NB4 (cell line): Measurements from ENCODE around the gene CTNNAL1.

Experiments used
- DNase-seq: peaks from one replicate; pipeline ENCODE4 v3.0.0; 2010; ENCODE audit warnings: low read depth
- H3K4me3 ChIP-seq: one replicate; pipeline ENCODE4 v1.5.1; 2011; ENCODE audit warnings: mild to moderate bottlenecking, low read depth, low read length, moderate library complexity
- MYC ChIP-seq: IDR thresholded peaks from 2 replicates; pipeline ENCODE4 v1.6.1; 2011; ENCODE audit warnings: low read depth, low read length
- POLR2A ChIP-seq: IDR thresholded peaks from 2 replicates; pipeline ENCODE4 v1.6.1; 2011; ENCODE audit warnings: mild to moderate bottlenecking; ENCODE audit not compliant: insufficient read length; ENCODE audit errors: extremely low read depth
- TF ChIP-seq, protein P1 (sequence below): IDR thresholded peaks from 2 replicates; pipeline ENCODE4 v1.6.1; 2011; ENCODE audit warnings: low read depth, low read length
- TF ChIP-seq, protein P2 (sequence below): IDR thresholded peaks from one replicate; pipeline ENCODE4 v1.5.1; 2012; ENCODE audit warnings: low read depth, low read length

The CTNNAL1 gene

DNA sequence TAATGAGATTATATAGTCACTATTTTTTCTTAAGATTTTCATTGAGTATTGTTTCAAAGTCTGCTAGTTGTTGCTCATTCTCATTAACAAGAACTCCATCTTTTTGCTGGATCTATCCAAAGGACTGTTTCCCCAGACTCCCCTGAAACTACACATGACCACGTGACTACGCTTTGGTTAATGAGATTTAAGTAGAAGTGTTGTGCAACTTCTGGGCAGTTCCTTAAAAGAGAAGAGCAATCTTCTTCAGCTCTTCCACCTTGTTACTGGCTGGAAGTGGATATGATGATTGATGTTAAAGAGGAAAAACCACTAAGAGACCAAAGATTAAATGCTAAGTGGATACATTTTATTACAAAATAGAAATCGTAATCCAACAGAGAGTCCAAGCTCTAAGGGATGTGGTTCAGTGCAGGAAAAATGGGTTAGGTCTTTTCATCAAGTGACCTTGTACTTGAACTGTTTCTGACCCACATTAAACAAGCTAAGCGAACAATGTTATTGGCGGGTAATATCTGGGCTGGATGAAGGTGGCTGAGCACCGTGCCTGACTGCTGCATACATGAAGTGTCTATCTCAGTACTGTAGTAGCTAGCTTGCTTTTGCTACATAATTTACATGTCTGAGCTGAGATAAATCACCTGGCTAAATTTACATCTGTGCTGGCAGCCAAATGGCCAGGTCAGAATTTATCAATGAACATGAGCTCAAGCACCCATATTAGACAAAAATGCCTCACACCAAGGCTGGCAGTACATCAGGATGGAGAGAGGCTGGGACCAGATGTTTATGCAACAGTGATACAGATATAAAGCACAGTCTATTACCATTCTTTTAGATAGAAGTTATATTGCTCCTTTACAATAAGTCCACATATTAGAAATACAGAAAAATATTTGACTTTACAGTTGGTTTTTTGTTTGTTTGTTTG, 7.5 kb upstream of the CTNNAL1 start:
- no peak for TF ChIP-seq MYC
- TF ChIP-seq, protein P1, sequence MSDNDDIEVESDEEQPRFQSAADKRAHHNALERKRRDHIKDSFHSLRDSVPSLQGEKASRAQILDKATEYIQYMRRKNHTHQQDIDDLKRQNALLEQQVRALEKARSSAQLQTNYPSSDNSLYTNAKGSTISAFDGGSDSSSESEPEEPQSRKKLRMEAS: peak; percentile 78
- no peak overlapping the region for H3K4me3 ChIP-seq
- peak; percentile 64 for DNase-seq

DNA sequence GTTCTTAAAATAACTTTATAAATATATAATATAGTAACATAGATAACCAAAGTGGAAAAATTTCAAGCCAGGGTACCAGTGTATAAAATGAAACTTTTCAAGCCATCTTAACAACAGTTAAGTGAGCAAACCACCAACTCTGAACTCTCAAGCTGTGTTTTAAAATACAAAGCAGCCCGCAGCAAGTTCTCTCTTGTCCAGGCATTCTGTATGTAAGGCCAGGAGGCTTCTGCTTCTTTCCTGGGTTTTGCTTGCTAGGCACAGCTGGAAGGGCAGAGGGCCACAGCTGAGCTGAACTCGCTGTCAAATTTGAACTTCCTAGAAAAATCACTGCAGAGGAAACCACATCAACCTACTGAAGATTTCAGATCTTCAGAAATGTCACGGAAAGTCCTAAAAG, 6.8 kb upstream of the CTNNAL1 start:
- no peak for DNase-seq
- no peak overlapping the region for H3K4me3 ChIP-seq

DNA sequence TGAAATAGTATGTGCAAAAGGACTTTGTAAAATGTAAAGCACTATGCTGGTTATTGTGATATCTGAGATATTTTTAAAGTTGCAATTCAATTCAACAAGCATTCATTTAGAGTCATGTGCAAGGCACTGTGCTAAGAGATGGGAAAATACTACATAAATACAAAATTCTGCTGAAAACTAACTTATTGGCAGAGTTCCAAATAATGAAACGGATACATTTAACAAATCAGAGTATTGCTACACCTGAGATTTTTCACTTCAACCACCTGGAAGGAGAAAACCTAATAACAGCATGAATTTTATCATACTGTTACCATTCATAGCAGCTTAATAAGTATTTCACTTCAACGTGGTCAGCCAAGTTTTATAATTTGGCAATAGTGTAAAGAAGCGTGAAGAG, 6.1 kb upstream of the CTNNAL1 start:
- no peak for DNase-seq
- TF ChIP-seq POLR2A (no peak), MYC (no peak)
- TF ChIP-seq, protein P2, sequence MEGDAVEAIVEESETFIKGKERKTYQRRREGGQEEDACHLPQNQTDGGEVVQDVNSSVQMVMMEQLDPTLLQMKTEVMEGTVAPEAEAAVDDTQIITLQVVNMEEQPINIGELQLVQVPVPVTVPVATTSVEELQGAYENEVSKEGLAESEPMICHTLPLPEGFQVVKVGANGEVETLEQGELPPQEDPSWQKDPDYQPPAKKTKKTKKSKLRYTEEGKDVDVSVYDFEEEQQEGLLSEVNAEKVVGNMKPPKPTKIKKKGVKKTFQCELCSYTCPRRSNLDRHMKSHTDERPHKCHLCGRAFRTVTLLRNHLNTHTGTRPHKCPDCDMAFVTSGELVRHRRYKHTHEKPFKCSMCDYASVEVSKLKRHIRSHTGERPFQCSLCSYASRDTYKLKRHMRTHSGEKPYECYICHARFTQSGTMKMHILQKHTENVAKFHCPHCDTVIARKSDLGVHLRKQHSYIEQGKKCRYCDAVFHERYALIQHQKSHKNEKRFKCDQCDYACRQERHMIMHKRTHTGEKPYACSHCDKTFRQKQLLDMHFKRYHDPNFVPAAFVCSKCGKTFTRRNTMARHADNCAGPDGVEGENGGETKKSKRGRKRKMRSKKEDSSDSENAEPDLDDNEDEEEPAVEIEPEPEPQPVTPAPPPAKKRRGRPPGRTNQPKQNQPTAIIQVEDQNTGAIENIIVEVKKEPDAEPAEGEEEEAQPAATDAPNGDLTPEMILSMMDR: no peak
- TF ChIP-seq, protein P1: no peak
- no peak overlapping the region for H3K4me3 ChIP-seq

More for the DNA sequence above, 6.8 kb upstream of the CTNNAL1 start:
- TF ChIP-seq POLR2A (no peak), MYC (no peak)
- TF ChIP-seq, protein P1: no peak
- TF ChIP-seq, protein P2: no peak

DNA sequence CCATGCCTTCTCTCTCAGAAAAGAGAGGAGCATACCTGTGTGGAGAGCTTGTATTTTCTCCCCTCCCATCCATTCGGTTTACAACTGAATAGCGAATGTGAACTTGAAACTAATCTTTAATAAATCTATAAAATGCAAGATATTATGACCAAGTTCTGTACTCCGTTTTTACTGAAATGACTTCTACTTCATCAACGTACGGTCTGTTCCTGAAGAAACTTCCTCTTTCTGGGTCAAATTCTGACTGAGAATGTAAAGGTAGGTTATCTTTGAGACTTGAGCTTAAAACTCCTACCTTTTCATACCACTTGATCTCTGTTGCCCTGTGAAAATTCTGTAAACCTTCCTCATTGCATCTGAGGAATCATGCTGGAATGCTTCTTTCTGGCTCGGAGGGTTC, 4.2 kb upstream of the CTNNAL1 start:
- H3K4me3 ChIP-seq: no peak overlapping the region
- no peak for DNase-seq
- TF ChIP-seq, protein P1: no peak
- TF ChIP-seq, protein P2: no peak
- TF ChIP-seq MYC (no peak), POLR2A (no peak)

DNA sequence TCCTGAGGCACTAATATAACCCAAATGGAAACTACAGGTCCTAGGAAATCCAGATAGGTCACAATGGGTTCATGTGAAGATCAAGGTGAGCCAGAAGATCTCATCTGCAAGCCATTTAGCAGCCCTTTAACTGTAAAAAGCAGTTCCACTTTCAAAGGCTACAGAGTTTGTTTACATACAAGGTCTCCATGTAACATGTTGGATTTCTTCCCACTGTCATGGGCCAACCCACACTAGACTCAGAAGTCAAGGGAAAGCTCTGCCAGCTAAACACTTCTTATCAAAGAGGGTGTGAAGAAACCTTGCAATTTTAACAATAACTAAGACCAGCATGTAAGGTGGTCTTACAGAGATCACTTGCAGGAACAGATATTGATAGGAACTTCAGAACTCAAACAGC, 3.8 kb upstream of the CTNNAL1 start:
- TF ChIP-seq, protein P1: no peak
- TF ChIP-seq, protein P2: no peak
- TF ChIP-seq MYC: no peak
- no peak for TF ChIP-seq POLR2A
- H3K4me3 ChIP-seq: no peak overlapping the region
- DNase-seq: no peak

DNA sequence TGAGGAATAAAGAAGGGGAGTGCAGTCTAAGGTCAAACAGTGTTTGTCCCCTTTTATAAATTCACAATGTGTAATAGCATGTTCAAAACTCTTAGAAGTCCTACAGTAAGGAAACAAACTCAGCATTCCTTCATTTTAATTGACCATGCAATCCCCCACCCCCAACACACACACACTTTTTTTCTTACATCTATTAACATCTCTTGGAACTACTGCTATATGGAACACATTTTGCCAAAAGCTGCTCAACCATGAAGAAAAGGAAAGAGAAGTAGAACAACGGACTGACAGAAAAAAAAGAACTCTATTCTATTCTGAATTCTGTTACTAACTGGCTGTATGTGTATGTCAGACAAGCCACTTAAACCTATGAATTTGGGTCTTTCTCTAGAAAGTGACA, 2.8 kb upstream of the CTNNAL1 start:
- H3K4me3 ChIP-seq: no peak overlapping the region
- TF ChIP-seq, protein P2: no peak
- TF ChIP-seq, protein P1: no peak
- no peak for TF ChIP-seq POLR2A
- no peak for TF ChIP-seq MYC
- DNase-seq: no peak
